ENCODE measurements around the gene ZNF827. TPM values are rescaled to one million over a fixed set of nuclear protein-coding genes. Genes with fewer than 3 reads are reported as not detected.

ZNF827 gene
- total RNA-seq, 1 donor: 16.3 TPM

DNA sequence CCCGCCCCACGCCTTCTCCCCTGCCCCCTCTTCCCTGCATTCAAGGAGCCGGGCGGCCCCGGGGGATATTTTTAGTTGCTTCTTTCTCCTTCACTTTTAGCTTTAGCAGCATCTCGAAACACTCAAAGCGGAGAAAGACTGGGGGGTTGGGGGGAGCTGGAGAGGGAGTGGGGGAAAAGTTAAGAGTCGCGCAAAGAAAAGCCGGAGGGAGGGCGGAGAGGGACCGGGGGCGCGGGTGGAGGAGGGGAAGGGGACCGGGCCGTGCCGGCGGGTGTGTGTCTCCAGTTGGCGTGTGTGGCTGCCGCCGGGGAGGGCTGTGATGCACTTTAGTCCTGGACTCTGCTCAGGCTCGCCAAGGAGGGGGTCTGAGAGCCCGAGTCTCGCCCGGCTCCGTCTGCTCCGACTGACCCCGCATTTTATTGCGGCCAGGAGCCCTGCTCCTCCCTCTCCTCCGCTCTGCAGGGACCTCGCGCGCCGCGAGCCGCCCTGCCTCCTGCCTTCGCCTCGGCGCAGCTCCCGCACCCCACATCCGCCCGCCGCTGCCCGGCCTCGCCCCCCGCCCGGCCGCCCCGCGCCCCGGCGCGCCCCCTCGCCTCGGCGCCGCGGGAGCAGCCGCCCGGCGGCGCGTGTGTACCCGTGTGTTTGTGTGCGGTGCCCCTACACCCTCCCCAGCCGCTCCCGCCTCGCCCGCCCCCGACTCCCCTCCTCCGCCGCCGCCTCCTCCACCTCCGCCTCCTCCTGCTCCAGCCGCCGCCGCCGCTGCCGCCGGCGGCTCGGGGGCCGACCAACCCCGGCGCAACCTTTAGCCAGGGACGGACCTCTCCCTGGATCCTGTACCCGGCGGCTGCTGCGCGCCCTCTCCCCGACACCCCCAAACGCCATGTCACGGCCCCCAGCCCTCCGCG lies 1.4 kb downstream of the ZNF827 start:
- TF ChIP-seq, protein P1, sequence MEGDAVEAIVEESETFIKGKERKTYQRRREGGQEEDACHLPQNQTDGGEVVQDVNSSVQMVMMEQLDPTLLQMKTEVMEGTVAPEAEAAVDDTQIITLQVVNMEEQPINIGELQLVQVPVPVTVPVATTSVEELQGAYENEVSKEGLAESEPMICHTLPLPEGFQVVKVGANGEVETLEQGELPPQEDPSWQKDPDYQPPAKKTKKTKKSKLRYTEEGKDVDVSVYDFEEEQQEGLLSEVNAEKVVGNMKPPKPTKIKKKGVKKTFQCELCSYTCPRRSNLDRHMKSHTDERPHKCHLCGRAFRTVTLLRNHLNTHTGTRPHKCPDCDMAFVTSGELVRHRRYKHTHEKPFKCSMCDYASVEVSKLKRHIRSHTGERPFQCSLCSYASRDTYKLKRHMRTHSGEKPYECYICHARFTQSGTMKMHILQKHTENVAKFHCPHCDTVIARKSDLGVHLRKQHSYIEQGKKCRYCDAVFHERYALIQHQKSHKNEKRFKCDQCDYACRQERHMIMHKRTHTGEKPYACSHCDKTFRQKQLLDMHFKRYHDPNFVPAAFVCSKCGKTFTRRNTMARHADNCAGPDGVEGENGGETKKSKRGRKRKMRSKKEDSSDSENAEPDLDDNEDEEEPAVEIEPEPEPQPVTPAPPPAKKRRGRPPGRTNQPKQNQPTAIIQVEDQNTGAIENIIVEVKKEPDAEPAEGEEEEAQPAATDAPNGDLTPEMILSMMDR (IDR thresholded peaks at IDR 0.05; ENCODE audit: extremely low read depth, low read depth, low read length): no peak
- Histone ChIP-seq H3K9me3 (ENCODE audit: low read depth, low read length) (no peaks in the 10 kb centered on the region), H4K20me1 (ENCODE audit: insufficient read depth, low read length) (no peaks in the 10 kb centered on the region), H3K4me3 (ENCODE audit: insufficient read depth, low read length) (peak overlapping the region; percentile 81), H3K36me3 (ENCODE audit: insufficient read depth, low read length) (no peaks in the 10 kb centered on the region), H3K4me2 (ENCODE audit: insufficient read depth, low read length) (peak overlapping the region; percentile 90), H3K27ac (ENCODE audit: low read depth, low read length) (peak overlapping the region; percentile 80), H3K79me2 (ENCODE audit: insufficient read depth, low read length) (peaks cover 41% of the 10 kb centered on the region), H3K4me1 (ENCODE audit: insufficient read depth, low read length) (peaks cover 31% of the 10 kb centered on the region), H2AFZ (ENCODE audit: low read length) (peak overlapping the region; percentile 44), H3K27me3 (ENCODE audit: insufficient read depth, low read length) (no peaks in the 10 kb centered on the region)
- DNase-seq (ENCODE audit: insufficient read length, low spot score, missing footprints): peak; percentile 95

GRCh38 chr4:145936142-145936996 lies 2.3 kb downstream of the ZNF827 start:
- TF ChIP-seq, protein P1 (IDR thresholded peaks at IDR 0.05; ENCODE audit: extremely low read depth, low read depth, low read length): peak; percentile 40
- Histone ChIP-seq H3K27ac (ENCODE audit: low read depth, low read length) (peak overlapping the region; percentile 76), H3K36me3 (ENCODE audit: insufficient read depth, low read length) (no peaks in the 10 kb centered on the region), H3K27me3 (ENCODE audit: insufficient read depth, low read length) (no peaks in the 10 kb centered on the region), H3K4me3 (ENCODE audit: insufficient read depth, low read length) (peak overlapping the region; percentile 81), H3K4me1 (ENCODE audit: insufficient read depth, low read length) (peaks cover 31% of the 10 kb centered on the region), H3K79me2 (ENCODE audit: insufficient read depth, low read length) (peaks cover 50% of the 10 kb centered on the region), H4K20me1 (ENCODE audit: insufficient read depth, low read length) (no peaks in the 10 kb centered on the region), H2AFZ (ENCODE audit: low read length) (peak overlapping the region; percentile 86), H3K9me3 (ENCODE audit: low read depth, low read length) (no peaks in the 10 kb centered on the region), H3K4me2 (ENCODE audit: insufficient read depth, low read length) (peak overlapping the region; percentile 90)
- peak; percentile 94 for DNase-seq (ENCODE audit: insufficient read length, low spot score, missing footprints)

DNA sequence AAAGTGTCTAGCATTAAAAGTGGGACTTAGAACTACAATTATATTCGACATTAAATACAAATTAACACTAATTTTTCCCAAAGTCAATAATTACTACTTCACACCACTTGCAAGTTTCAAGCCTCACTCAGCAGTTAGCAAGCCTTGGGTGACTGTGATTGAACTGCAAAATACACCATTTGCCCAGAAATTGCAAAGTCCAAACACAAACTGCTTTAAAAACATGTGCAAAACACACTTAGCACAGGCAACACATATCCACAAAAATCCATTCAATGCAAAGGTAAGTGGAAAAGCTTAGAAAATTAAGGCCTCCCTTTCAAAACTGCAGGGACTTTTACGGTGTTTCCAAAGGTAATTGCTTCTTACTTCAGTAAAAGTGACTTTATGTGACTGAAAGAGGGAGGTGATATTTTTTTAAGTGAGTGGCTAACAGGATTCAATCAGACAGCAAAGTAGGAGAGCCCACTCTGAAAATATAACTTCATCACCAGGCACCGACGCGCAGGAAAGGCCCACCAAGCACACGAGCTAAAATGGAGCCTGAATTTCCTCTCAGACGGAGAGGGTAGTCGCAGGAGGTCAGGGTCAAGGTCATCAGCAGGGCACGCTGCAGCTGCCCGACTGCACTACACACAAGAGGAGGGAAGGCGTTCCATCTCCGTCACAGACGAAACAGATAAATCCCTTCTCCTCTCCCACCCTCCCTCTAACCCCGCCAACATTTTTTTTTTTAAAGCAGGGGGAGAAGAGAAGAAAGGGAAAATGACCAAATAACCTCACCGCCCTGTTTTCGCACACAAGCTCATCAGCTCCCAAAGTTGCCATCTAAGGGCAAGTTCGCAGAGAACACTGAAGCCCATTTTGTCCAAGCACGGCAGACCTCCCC lies 3.1 kb downstream of the ZNF827 start:
- peak; percentile 22 for DNase-seq (ENCODE audit: insufficient read length, low spot score, missing footprints)
- peaks cover 59% of the 10 kb centered on the region for H3K79me2 ChIP-seq (ENCODE audit: insufficient read depth, low read length)
- no peaks in the 10 kb centered on the region for H3K9me3 ChIP-seq (ENCODE audit: low read depth, low read length)
- no peaks in the 10 kb centered on the region for H3K27me3 ChIP-seq (ENCODE audit: insufficient read depth, low read length)
- no peaks in the 10 kb centered on the region for H4K20me1 ChIP-seq (ENCODE audit: insufficient read depth, low read length)
- H3K4me3 ChIP-seq (ENCODE audit: insufficient read depth, low read length): peak overlapping the region; percentile 81
- peaks cover 33% of the 10 kb centered on the region for H3K4me1 ChIP-seq (ENCODE audit: insufficient read depth, low read length)
- peak overlapping the region; percentile 76 for H3K27ac ChIP-seq (ENCODE audit: low read depth, low read length)
- TF ChIP-seq, protein P1 (IDR thresholded peaks at IDR 0.05; ENCODE audit: extremely low read depth, low read depth, low read length): no peak
- peak overlapping the region; percentile 90 for H3K4me2 ChIP-seq (ENCODE audit: insufficient read depth, low read length)
- H3K36me3 ChIP-seq (ENCODE audit: insufficient read depth, low read length): no peaks in the 10 kb centered on the region
- H2AFZ ChIP-seq (ENCODE audit: low read length): peak overlapping the region; percentile 86

Measured in osteoblast (primary cell).